ENCODE data around the gene HBA1.

The HBA1 gene

DNA sequence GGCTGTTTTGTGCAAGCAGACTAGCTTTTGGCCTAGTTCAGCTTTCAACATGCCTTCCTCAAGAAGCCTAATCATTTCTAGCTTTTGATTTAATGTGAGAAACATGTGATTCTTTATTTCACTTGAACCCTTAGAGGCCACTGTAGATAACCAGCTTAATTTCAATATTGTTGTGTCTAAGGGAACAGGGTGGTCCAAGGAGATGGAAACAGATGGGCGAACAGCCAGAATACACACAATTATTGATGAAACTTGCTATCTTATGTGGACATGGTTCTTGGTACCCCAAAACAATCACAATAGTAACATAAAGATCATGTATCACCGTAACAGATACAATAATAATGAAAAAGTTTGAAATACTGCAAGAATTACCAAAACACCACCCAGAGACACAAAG is 42.8 kb upstream of the HBA1 start:
- Histone ChIP-seq H3K36me3 (ENCODE audit: insufficient read depth, low read length) (no peaks in the 10 kb centered on the region), H4K20me1 (ENCODE audit: insufficient read depth, low read length) (peaks cover 19% of the 10 kb centered on the region; the same call in 1 of the 2 replicates), H3K9me3 (ENCODE audit: insufficient read depth, low read length, severe bottlenecking) (no peaks in the 10 kb centered on the region), H3K27me3 (ENCODE audit: insufficient read depth, low read length, poor library complexity) (no peaks in the 10 kb centered on the region), H3K27ac (ENCODE audit: low read length) (no peak overlapping the region), H3K4me2 (ENCODE audit: insufficient read depth, low read length) (no peak overlapping the region), H3K9ac (ENCODE audit: low read depth, low read length) (no peak overlapping the region), H3K4me1 (ENCODE audit: insufficient read depth, low read length) (peaks cover 28% of the 10 kb centered on the region), H3K79me2 (ENCODE audit: insufficient read depth, low read length) (peaks cover 80% of the 10 kb centered on the region), H2AFZ (ENCODE audit: low read depth, low read length) (no peak overlapping the region), H3K4me3 (ENCODE audit: low read depth in 1 of 2, low read length in 2 of 2) (no peak overlapping the region)
- ATAC-seq (ENCODE audit: insufficient read depth, low read depth) (no peak), DNase-seq (no peak)
- TF ChIP-seq EZH2 (IDR thresholded peaks at IDR 0.05; ENCODE audit: borderline replicate concordance, low read depth, low read length, severe bottlenecking) (no peak), CTCF (IDR thresholded peaks at IDR 0.05; ENCODE audit: borderline replicate concordance, extremely low read depth, low read length, poor library complexity, severe bottlenecking) (no peak)

DNA sequence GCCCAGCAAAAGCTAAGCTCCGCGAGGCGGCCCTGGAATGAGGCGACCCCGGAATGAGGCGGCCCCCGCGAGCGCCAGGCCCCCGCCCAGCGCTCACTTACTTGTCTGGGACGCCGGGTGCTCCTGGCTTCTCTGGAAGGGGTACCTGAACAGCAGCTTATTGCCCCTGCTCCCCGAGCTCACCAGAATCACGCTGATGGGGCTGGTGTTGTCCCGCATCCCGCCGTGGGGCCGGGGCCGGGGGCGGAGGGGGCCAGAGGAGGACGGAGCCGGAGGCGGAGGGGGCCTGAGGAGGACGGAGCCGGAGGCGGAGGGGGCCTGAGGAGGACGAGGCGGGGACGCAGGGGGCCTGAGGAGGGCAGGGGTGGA is 38.4 kb upstream of the HBA1 start:
- no peaks in the 10 kb centered on the region for H3K27me3 ChIP-seq (ENCODE audit: insufficient read depth, low read length, poor library complexity)
- no peaks in the 10 kb centered on the region; the same call in 1 of the 2 replicates for H4K20me1 ChIP-seq (ENCODE audit: insufficient read depth, low read length)
- DNase-seq (peak; percentile 56), ATAC-seq (ENCODE audit: insufficient read depth, low read depth) (peak; percentile 46)
- H3K9me3 ChIP-seq (ENCODE audit: insufficient read depth, low read length, severe bottlenecking) = no peaks in the 10 kb centered on the region
- H3K9ac ChIP-seq (ENCODE audit: low read depth, low read length) = peak overlapping the region; percentile 86
- H3K4me3 ChIP-seq (ENCODE audit: low read depth in 1 of 2, low read length in 2 of 2) = peak overlapping the region; percentile 85 to 95
- H3K79me2 ChIP-seq (ENCODE audit: insufficient read depth, low read length) = peaks cover 49% of the 10 kb centered on the region
- H2AFZ ChIP-seq (ENCODE audit: low read depth, low read length) = peak overlapping the region; percentile 91
- peak overlapping the region; percentile 74 for H3K4me2 ChIP-seq (ENCODE audit: insufficient read depth, low read length)
- no peaks in the 10 kb centered on the region for H3K36me3 ChIP-seq (ENCODE audit: insufficient read depth, low read length)
- peaks cover 36% of the 10 kb centered on the region for H3K4me1 ChIP-seq (ENCODE audit: insufficient read depth, low read length)
- TF ChIP-seq EZH2 (IDR thresholded peaks at IDR 0.05; ENCODE audit: borderline replicate concordance, low read depth, low read length, severe bottlenecking) (no peak), CTCF (IDR thresholded peaks at IDR 0.05; ENCODE audit: borderline replicate concordance, extremely low read depth, low read length, poor library complexity, severe bottlenecking) (no peak)
- H3K27ac ChIP-seq (ENCODE audit: low read length) = peak overlapping the region; percentile 79

GRCh38 chr16:140175-140857 is 36.2 kb upstream of the HBA1 start:
- Histone ChIP-seq H3K9me3 (ENCODE audit: insufficient read depth, low read length, severe bottlenecking) (no peaks in the 10 kb centered on the region), H3K4me1 (ENCODE audit: insufficient read depth, low read length) (peaks cover 33% of the 10 kb centered on the region), H3K27me3 (ENCODE audit: insufficient read depth, low read length, poor library complexity) (no peaks in the 10 kb centered on the region), H4K20me1 (ENCODE audit: insufficient read depth, low read length) (no peaks in the 10 kb centered on the region), H2AFZ (ENCODE audit: low read depth, low read length) (no peak overlapping the region), H3K9ac (ENCODE audit: low read depth, low read length) (no peak overlapping the region), H3K4me3 (ENCODE audit: low read depth in 1 of 2, low read length in 2 of 2) (no peak overlapping the region), H3K27ac (ENCODE audit: low read length) (no peak overlapping the region), H3K36me3 (ENCODE audit: insufficient read depth, low read length) (no peaks in the 10 kb centered on the region), H3K4me2 (ENCODE audit: insufficient read depth, low read length) (no peak overlapping the region), H3K79me2 (ENCODE audit: insufficient read depth, low read length) (peaks cover 30% of the 10 kb centered on the region)
- ATAC-seq (ENCODE audit: insufficient read depth, low read depth) (no peak), DNase-seq (no peak)
- no peak for TF ChIP-seq CTCF (IDR thresholded peaks at IDR 0.05; ENCODE audit: borderline replicate concordance, extremely low read depth, low read length, poor library complexity, severe bottlenecking)
- no peak for TF ChIP-seq EZH2 (IDR thresholded peaks at IDR 0.05; ENCODE audit: borderline replicate concordance, low read depth, low read length, severe bottlenecking)

Data from DND-41 (cell line).